Measurements from ENCODE around the gene CUEDC1.

Gene CUEDC1

DNA sequence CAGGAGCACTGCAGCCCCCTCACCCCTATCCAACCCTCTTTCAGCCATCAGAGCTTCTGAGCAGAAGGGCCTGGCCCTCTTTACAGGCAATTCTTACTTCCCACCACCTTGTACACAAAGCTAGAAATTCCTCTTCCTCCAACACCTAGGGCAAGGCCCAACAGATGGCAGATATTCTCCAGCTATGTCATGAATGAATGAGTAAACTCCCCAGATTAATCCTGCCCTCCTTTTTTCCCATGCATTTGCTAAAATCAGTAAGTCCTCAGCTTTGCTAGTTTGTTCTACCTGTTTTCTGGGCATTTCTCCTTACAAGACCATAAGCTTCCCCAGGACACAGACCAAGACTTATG lies 85.0 kb downstream of the CUEDC1 start:
- TF ChIP-seq, protein P1, sequence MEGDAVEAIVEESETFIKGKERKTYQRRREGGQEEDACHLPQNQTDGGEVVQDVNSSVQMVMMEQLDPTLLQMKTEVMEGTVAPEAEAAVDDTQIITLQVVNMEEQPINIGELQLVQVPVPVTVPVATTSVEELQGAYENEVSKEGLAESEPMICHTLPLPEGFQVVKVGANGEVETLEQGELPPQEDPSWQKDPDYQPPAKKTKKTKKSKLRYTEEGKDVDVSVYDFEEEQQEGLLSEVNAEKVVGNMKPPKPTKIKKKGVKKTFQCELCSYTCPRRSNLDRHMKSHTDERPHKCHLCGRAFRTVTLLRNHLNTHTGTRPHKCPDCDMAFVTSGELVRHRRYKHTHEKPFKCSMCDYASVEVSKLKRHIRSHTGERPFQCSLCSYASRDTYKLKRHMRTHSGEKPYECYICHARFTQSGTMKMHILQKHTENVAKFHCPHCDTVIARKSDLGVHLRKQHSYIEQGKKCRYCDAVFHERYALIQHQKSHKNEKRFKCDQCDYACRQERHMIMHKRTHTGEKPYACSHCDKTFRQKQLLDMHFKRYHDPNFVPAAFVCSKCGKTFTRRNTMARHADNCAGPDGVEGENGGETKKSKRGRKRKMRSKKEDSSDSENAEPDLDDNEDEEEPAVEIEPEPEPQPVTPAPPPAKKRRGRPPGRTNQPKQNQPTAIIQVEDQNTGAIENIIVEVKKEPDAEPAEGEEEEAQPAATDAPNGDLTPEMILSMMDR (IDR thresholded peaks at IDR 0.05; ENCODE audit: poor library complexity, severe bottlenecking): no peak
- Histone ChIP-seq H3K9me3 (ENCODE audit: severe bottlenecking) (no peaks in the 10 kb centered on the region), H3K27me3 (ENCODE audit: insufficient read depth, poor library complexity, severe bottlenecking) (no peaks in the 10 kb centered on the region), H3K36me3 (ENCODE audit: low read depth) (peaks cover 23% of the 10 kb centered on the region), H3K27ac (ENCODE audit: poor library complexity, severe bottlenecking) (peak overlapping the region; percentile 91), H3K4me3 (ENCODE audit: severe bottlenecking) (no peak overlapping the region), H3K4me1 (ENCODE audit: insufficient read depth, poor library complexity, severe bottlenecking) (peaks cover 50% of the 10 kb centered on the region)
- ATAC-seq (ENCODE audit: low read depth) (no peak), DNase-seq (ENCODE audit: low spot score) (no peak)

- Histone ChIP-seq H3K27me3 (ENCODE audit: insufficient read depth, poor library complexity, severe bottlenecking) (no peaks in the 10 kb centered on the region), H3K9me3 (ENCODE audit: severe bottlenecking) (no peaks in the 10 kb centered on the region), H3K27ac (ENCODE audit: poor library complexity, severe bottlenecking) (peak overlapping the region; percentile 91), H3K36me3 (ENCODE audit: low read depth) (peaks cover 23% of the 10 kb centered on the region), H3K4me1 (ENCODE audit: insufficient read depth, poor library complexity, severe bottlenecking) (peaks cover 45% of the 10 kb centered on the region), H3K4me3 (ENCODE audit: severe bottlenecking) (no peak overlapping the region)
- peak; percentile 44 for ATAC-seq (ENCODE audit: low read depth)
- TF ChIP-seq, protein P1 (IDR thresholded peaks at IDR 0.05; ENCODE audit: poor library complexity, severe bottlenecking): no peak
- DNase-seq (ENCODE audit: low spot score): no peak
Measured at GRCh38 chr17:57869617-57870282, 85.5 kb downstream of the CUEDC1 start.

DNA sequence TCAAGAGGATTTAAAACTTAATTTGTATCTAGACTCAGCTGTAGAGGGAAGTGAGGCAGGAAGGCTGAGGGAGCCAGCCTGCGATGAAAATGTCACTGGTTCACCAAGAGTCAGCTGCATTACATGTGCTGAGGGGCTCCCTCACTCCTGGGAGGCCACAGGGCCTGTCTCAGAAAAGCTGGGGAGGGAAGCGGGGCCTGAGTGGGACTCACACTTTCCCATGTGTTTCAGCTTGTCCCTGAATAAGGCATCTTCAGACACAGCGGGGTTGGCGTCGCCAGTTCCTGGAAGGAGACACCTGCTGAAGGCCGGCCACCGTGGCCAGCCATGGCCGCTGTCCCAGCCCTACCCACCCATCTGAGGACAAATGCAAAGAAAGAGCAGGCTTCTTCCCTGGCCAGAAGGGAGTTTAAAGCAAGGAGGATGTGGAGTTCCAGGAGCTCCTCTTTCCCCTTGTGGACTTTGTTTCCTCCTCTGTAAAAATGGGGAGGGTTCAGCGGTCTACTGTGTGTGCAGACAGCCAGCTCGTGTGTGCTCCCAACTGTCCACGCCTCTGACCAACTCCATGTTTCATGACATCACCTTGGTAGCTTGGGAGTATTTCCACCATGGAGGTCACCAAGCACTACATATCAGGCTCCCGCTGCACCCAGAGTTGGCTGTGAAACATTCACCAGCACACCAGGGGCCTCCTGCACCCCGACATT lies 86.1 kb downstream of the CUEDC1 start:
- DNase-seq (ENCODE audit: low spot score) (no peak), ATAC-seq (ENCODE audit: low read depth) (no peak)
- peak overlapping the region; percentile 91 for H3K27ac ChIP-seq (ENCODE audit: poor library complexity, severe bottlenecking)
- no peak overlapping the region for H3K4me3 ChIP-seq (ENCODE audit: severe bottlenecking)
- H3K36me3 ChIP-seq (ENCODE audit: low read depth): peaks cover 23% of the 10 kb centered on the region
- no peaks in the 10 kb centered on the region for H3K27me3 ChIP-seq (ENCODE audit: insufficient read depth, poor library complexity, severe bottlenecking)
- no peaks in the 10 kb centered on the region for H3K9me3 ChIP-seq (ENCODE audit: severe bottlenecking)
- peaks cover 41% of the 10 kb centered on the region for H3K4me1 ChIP-seq (ENCODE audit: insufficient read depth, poor library complexity, severe bottlenecking)
- TF ChIP-seq, protein P1 (IDR thresholded peaks at IDR 0.05; ENCODE audit: poor library complexity, severe bottlenecking): no peak

DNA sequence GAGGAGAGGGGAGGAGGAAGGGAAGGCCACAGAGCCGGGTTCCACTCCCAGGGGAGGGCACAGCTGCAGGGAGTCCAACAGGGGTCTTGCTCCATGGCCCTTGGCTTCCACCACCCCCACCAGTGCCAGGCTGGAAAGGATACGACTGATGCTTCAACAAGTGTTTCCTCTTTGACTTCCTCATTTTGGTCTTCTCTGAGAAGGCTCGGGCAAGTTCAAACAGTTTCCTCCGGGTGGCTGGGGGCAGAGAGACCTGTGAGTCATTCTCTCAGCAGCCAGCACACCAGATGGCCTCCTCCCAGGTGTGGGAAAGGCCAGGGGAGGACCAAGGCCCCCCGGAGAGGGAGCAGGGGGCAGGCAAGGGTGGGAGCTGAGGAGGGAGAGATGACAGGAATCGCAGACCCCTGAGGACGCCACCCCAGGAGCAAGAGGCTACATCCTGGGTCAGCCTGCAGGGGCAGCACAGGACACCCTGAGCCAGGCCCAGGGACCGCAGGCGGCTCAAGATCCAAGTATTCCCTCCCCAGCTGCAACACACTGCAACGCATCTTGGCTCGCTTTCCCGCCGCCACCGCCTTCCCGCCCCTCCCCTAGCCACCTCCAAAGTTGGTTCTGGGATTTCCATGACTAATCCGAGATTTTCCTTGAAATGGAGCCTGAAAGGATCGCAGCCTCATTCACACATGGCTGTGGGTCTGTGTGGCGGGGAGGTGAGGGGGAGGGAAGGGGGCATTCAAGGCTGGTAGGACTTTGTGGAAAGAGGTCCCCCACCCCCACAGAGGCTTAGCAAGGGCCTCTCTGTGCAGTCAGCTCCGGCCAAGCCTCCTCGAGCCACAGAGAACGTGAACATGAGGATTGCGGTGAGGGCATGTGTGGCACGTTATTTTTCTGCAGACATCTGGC lies 87.0 kb downstream of the CUEDC1 start:
- ATAC-seq (ENCODE audit: low read depth) (peak; percentile 87), DNase-seq (ENCODE audit: low spot score) (peak; percentile 94)
- peaks cover 33% of the 10 kb centered on the region for H3K4me1 ChIP-seq (ENCODE audit: insufficient read depth, poor library complexity, severe bottlenecking)
- no peaks in the 10 kb centered on the region for H3K27me3 ChIP-seq (ENCODE audit: insufficient read depth, poor library complexity, severe bottlenecking)
- H3K27ac ChIP-seq (ENCODE audit: poor library complexity, severe bottlenecking): peak overlapping the region; percentile 91
- H3K36me3 ChIP-seq (ENCODE audit: low read depth): peaks cover 23% of the 10 kb centered on the region
- H3K9me3 ChIP-seq (ENCODE audit: severe bottlenecking): no peaks in the 10 kb centered on the region
- no peak overlapping the region for H3K4me3 ChIP-seq (ENCODE audit: severe bottlenecking)
- TF ChIP-seq, protein P1 (IDR thresholded peaks at IDR 0.05; ENCODE audit: poor library complexity, severe bottlenecking): peak; percentile 29

Measured in RWPE2 (cell line).